Measurements from ENCODE around the gene MVB12A.

Gene MVB12A

GRCh38 chr19:17402982-17403855 is 16.6 kb upstream of the MVB12A start:
- peak overlapping the region; percentile 2 for H2BK120ac ChIP-seq (ENCODE audit: low read depth, low read length)
- H3K36me3 ChIP-seq (ENCODE audit: control insufficient read depth, insufficient read depth, low read length): no peaks in the 10 kb centered on the region
- peak overlapping the region; percentile 87 for H3K56ac ChIP-seq (ENCODE audit: low read length)
- WGBS (ENCODE audit: extremely low coverage, insufficient coverage, low lambda C conversion rate): no CpG with 5 or more reads among the region's 36 CpGs
- peak overlapping the region; percentile 71 for H3K9ac ChIP-seq (ENCODE audit: low read length)
- H3K79me1 ChIP-seq (ENCODE audit: low read length): no peaks in the 10 kb centered on the region
- no peak overlapping the region for H2BK15ac ChIP-seq (replicated peaks; ENCODE audit: low read depth)
- peak overlapping the region; percentile 18 for H3K18ac ChIP-seq (ENCODE audit: low read length)
- H3K27ac ChIP-seq (ENCODE audit: low read depth, low read length): peak overlapping the region; percentile 4
- H3K4me3 ChIP-seq (ENCODE audit: low read length): peak overlapping the region; percentile 18
- H3K4me2 ChIP-seq (ENCODE audit: low read length): peak overlapping the region; percentile 81
- peak; percentile 92 for DNase-seq
- H3K79me2 ChIP-seq (ENCODE audit: control insufficient read depth, insufficient read depth, low read length): no peaks in the 10 kb centered on the region
- H4K5ac ChIP-seq (ENCODE audit: low read length): no peak overlapping the region
- H3K23ac ChIP-seq (ENCODE audit: low read length): no peak overlapping the region
- H3K27me3 ChIP-seq (ENCODE audit: insufficient read depth, low read length, poor library complexity): no peaks in the 10 kb centered on the region
- peak overlapping the region; percentile 78 for H2AK5ac ChIP-seq (ENCODE audit: low read length)
- no peak overlapping the region for H3K4ac ChIP-seq (ENCODE audit: low read depth, low read length)
- H3K4me1 ChIP-seq (ENCODE audit: control insufficient read depth, low read depth, low read length): peaks cover 3% of the 10 kb centered on the region
- no peak overlapping the region for H2BK5ac ChIP-seq (ENCODE audit: low read length)
- H4K8ac ChIP-seq (ENCODE audit: low read depth, low read length): no peak overlapping the region

DNA sequence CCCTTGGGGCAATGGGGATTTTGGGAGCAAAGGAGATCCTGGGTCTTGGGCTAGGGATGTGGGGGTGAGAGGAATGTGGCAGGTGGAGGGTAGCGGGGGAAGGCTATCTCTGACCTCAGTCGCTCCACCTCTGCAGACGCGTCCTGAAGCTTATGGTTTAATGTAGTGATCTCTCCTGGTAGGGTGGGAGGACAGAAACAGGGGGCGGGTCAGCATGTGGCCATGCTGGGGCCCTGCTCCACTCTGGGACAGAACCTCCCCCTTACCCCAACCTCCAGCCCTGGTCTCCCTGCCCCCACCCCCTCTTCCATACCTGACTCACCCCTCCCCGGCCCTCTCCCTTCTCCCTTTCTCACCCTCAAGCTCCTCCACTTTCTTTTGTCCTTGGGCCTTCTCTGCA is 15.8 kb upstream of the MVB12A start:
- no peaks in the 10 kb centered on the region for H3K79me1 ChIP-seq (ENCODE audit: low read length)
- H3K27me3 ChIP-seq (ENCODE audit: insufficient read depth, low read length, poor library complexity): no peaks in the 10 kb centered on the region
- peak overlapping the region; percentile 82 for H3K56ac ChIP-seq (ENCODE audit: low read length)
- peak overlapping the region; percentile 70 for H3K9ac ChIP-seq (ENCODE audit: low read length)
- WGBS (ENCODE audit: extremely low coverage, insufficient coverage, low lambda C conversion rate): no CpG with 5 or more reads among the region's 6 CpGs
- H2BK120ac ChIP-seq (ENCODE audit: low read depth, low read length): peak overlapping the region; percentile 2
- no peak overlapping the region for H2BK15ac ChIP-seq (replicated peaks; ENCODE audit: low read depth)
- no peak overlapping the region for H3K4ac ChIP-seq (ENCODE audit: low read depth, low read length)
- H2AK5ac ChIP-seq (ENCODE audit: low read length): no peak overlapping the region
- peak overlapping the region; percentile 65 for H3K18ac ChIP-seq (ENCODE audit: low read length)
- H4K8ac ChIP-seq (ENCODE audit: low read depth, low read length): peak overlapping the region; percentile 95
- H4K5ac ChIP-seq (ENCODE audit: low read length): no peak overlapping the region
- H3K79me2 ChIP-seq (ENCODE audit: control insufficient read depth, insufficient read depth, low read length): no peaks in the 10 kb centered on the region
- peak overlapping the region; percentile 51 for H3K27ac ChIP-seq (ENCODE audit: low read depth, low read length)
- H3K4me1 ChIP-seq (ENCODE audit: control insufficient read depth, low read depth, low read length): peaks cover 3% of the 10 kb centered on the region
- H2BK5ac ChIP-seq (ENCODE audit: low read length): no peak overlapping the region
- no peaks in the 10 kb centered on the region for H3K36me3 ChIP-seq (ENCODE audit: control insufficient read depth, insufficient read depth, low read length)
- H3K23ac ChIP-seq (ENCODE audit: low read length): no peak overlapping the region
- no peak for DNase-seq
- peak overlapping the region; percentile 81 for H3K4me2 ChIP-seq (ENCODE audit: low read length)
- H3K4me3 ChIP-seq (ENCODE audit: low read length): peak overlapping the region; percentile 44

DNA sequence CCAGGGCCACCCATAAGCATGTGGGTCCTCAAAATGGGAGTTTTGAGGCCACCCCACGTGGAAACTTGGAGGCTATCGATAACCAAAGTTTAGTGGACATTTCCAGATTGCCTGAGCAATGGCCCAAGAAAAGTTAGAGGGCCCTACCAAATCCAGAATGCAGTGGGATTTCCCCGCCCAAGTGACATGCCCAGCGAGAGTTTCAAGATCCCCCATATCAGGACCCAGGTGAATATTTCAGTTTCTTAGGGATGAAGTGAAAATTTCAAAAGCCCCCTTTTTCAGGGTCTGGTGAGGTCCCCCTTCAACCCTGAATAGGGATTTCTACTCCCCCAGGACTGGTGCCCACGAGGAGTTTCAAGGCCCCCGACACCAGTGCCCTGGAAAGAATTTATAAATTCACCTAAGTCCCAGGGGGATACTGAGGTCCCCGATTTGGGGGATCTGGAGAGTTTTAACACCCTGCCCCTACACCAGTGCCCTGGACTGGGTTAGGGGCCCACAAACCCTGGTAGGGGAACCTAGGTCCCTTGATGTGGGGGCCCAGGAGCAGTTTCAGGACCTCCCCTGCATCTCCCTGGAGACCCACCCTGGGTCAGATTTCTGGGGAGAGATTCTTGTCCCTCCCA is 15.1 kb upstream of the MVB12A start:
- H3K4me1 ChIP-seq (ENCODE audit: control insufficient read depth, low read depth, low read length): peaks cover 3% of the 10 kb centered on the region
- H2BK120ac ChIP-seq (ENCODE audit: low read depth, low read length): no peak overlapping the region
- no CpG with 5 or more reads among the region's 7 CpGs for WGBS (ENCODE audit: extremely low coverage, insufficient coverage, low lambda C conversion rate)
- peak overlapping the region; percentile 51 for H3K27ac ChIP-seq (ENCODE audit: low read depth, low read length)
- peak overlapping the region; percentile 65 for H3K18ac ChIP-seq (ENCODE audit: low read length)
- peak overlapping the region; percentile 39 for H3K4ac ChIP-seq (ENCODE audit: low read depth, low read length)
- H3K4me3 ChIP-seq (ENCODE audit: low read length): no peak overlapping the region
- H3K79me1 ChIP-seq (ENCODE audit: low read length): no peaks in the 10 kb centered on the region
- peak overlapping the region; percentile 82 for H3K56ac ChIP-seq (ENCODE audit: low read length)
- peak overlapping the region; percentile 60 for H3K9ac ChIP-seq (ENCODE audit: low read length)
- H2AK5ac ChIP-seq (ENCODE audit: low read length): peak overlapping the region; percentile 88
- no peak overlapping the region for H3K23ac ChIP-seq (ENCODE audit: low read length)
- H3K27me3 ChIP-seq (ENCODE audit: insufficient read depth, low read length, poor library complexity): no peaks in the 10 kb centered on the region
- H3K36me3 ChIP-seq (ENCODE audit: control insufficient read depth, insufficient read depth, low read length): no peaks in the 10 kb centered on the region
- peak overlapping the region; percentile 20 for H3K4me2 ChIP-seq (ENCODE audit: low read length)
- H4K5ac ChIP-seq (ENCODE audit: low read length): peak overlapping the region; percentile 91
- H2BK15ac ChIP-seq (replicated peaks; ENCODE audit: low read depth): no peak overlapping the region
- no peak overlapping the region for H2BK5ac ChIP-seq (ENCODE audit: low read length)
- no peak for DNase-seq
- H4K8ac ChIP-seq (ENCODE audit: low read depth, low read length): peak overlapping the region; percentile 95
- no peaks in the 10 kb centered on the region for H3K79me2 ChIP-seq (ENCODE audit: control insufficient read depth, insufficient read depth, low read length)

DNA sequence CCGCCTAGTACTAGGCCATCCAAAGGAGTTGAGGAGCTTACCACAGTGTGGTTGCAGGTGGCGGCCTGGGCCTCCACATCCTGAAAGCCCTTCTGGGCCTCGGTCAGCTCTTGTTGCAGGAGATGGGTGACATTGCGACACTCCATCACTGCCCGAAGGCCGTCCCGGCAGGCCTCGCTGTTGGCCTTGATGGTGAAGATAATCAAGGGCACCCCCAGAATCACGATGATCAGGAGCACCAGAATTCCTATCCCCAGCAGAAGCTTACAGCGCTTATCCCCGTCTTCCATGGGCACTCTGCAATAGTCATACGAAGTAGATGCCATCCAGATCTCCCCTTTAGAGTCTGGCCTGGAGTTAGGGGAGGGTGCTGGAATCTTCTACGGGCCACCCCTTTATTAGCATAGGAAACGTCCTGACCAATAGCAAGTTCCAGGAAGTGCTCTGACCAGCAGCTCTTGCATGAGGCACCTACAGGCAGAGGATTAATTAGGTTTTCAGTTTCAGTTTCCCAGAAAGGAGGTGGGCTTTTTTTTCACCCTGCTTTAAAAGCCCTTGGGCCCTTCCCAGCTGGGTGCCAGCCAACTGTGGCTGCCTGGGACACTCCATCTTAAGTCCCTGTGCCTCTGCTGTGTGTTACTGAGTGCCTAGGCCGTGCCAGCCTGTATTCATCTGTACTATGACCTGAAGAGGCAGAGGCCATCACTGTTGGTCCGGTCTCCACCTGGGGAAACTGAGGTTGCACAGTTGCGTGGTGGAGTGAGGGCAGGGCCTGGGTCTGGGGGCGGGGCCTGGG is 14.4 kb upstream of the MVB12A start, which contains the start of gene BST2:
TSS of gene BST2 (minus strand) at position 381 of the 796 bp plus-strand sequence. CDS start at position 326, 55 bp downstream.
- H3K79me2 ChIP-seq (ENCODE audit: control insufficient read depth, insufficient read depth, low read length): no peaks in the 10 kb centered on the region
- H2BK120ac ChIP-seq (ENCODE audit: low read depth, low read length): no peak within 1 kb of the TSS
- H4K5ac ChIP-seq (ENCODE audit: low read length): peak within 1 kb of the TSS; percentile 91
- H2BK15ac ChIP-seq (replicated peaks; ENCODE audit: low read depth): no peak within 1 kb of the TSS
- H4K8ac ChIP-seq (ENCODE audit: low read depth, low read length): peak within 1 kb of the TSS; percentile 95
- no CpG with 5 or more reads among the region's 18 CpGs for WGBS (ENCODE audit: extremely low coverage, insufficient coverage, low lambda C conversion rate)
- H3K4me1 ChIP-seq (ENCODE audit: control insufficient read depth, low read depth, low read length): peaks cover 3% of the 10 kb centered on the region
- H3K79me1 ChIP-seq (ENCODE audit: low read length): no peaks in the 10 kb centered on the region
- peak; percentile 52 for DNase-seq
- no peak within 1 kb of the TSS for H3K23ac ChIP-seq (ENCODE audit: low read length)
- H2BK5ac ChIP-seq (ENCODE audit: low read length): no peak within 1 kb of the TSS
- peak within 1 kb of the TSS; percentile 39 for H3K4ac ChIP-seq (ENCODE audit: low read depth, low read length)
- H3K36me3 ChIP-seq (ENCODE audit: control insufficient read depth, insufficient read depth, low read length): no peaks in the 10 kb centered on the region
- peak within 1 kb of the TSS; percentile 60 for H3K9ac ChIP-seq (ENCODE audit: low read length)
- peak within 1 kb of the TSS; percentile 65 for H3K18ac ChIP-seq (ENCODE audit: low read length)
- H3K4me3 ChIP-seq (ENCODE audit: low read length): no peak within 1 kb of the TSS
- H3K4me2 ChIP-seq (ENCODE audit: low read length): peak within 1 kb of the TSS; percentile 20
- H3K27me3 ChIP-seq (ENCODE audit: insufficient read depth, low read length, poor library complexity): no peaks in the 10 kb centered on the region
- H2AK5ac ChIP-seq (ENCODE audit: low read length): peak within 1 kb of the TSS; percentile 88
- H3K27ac ChIP-seq (ENCODE audit: low read depth, low read length): peak within 1 kb of the TSS; percentile 51
- H3K56ac ChIP-seq (ENCODE audit: low read length): peak within 1 kb of the TSS; percentile 82

DNA sequence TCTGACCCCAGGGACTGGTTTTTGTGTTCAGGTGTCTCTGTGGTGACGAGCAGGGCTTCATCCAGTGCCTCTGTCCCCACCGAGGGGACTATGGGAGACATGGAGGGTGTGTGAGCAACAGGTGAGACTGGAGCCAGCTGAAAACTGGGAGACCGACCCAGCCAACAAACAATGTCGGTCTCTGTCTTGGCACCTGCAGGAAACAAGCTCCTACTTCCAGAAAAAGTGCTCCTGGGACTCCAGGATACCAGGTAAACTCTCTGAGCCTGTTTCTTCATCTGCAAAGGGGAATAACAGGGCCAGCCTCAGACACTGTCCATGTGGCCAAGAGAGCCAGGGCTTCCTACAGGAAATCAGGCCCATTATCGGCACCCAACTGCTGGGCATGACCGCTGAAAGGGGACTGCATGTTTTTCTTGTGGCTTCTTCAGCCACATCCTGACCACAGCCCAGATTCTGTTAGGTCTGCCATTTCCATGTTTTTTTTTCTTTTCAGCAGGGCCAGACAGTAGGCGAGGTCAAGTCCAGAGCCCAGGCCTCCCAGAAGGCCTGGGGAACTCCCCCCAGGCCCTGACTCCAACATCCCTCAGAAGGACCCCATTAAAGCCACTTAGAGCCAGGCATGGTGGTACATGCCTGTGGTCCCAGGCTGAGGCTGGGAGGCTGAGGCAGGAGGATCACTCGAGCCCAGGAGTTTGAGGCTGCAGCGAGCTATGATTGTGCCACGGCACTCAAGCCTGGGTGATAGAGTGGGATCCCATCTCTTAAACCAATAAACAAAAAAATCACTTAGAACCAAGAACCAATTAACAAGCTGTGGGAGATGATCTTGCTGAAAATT is 13.6 kb upstream of the MVB12A start:
- no peaks in the 10 kb centered on the region for H3K36me3 ChIP-seq (ENCODE audit: control insufficient read depth, insufficient read depth, low read length)
- H2AK5ac ChIP-seq (ENCODE audit: low read length): no peak overlapping the region
- no peak overlapping the region for H3K18ac ChIP-seq (ENCODE audit: low read length)
- no peak overlapping the region for H4K5ac ChIP-seq (ENCODE audit: low read length)
- no peak overlapping the region for H4K8ac ChIP-seq (ENCODE audit: low read depth, low read length)
- peak overlapping the region; percentile 75 for H3K56ac ChIP-seq (ENCODE audit: low read length)
- no peaks in the 10 kb centered on the region for H3K79me1 ChIP-seq (ENCODE audit: low read length)
- H3K79me2 ChIP-seq (ENCODE audit: control insufficient read depth, insufficient read depth, low read length): no peaks in the 10 kb centered on the region
- H3K23ac ChIP-seq (ENCODE audit: low read length): no peak overlapping the region
- H3K4ac ChIP-seq (ENCODE audit: low read depth, low read length): no peak overlapping the region
- peaks cover 3% of the 10 kb centered on the region for H3K4me1 ChIP-seq (ENCODE audit: control insufficient read depth, low read depth, low read length)
- no peak for DNase-seq
- no peak overlapping the region for H3K4me3 ChIP-seq (ENCODE audit: low read length)
- H3K27ac ChIP-seq (ENCODE audit: low read depth, low read length): no peak overlapping the region
- H3K9ac ChIP-seq (ENCODE audit: low read length): no peak overlapping the region
- no peak overlapping the region for H2BK5ac ChIP-seq (ENCODE audit: low read length)
- no CpG with 5 or more reads among the region's 10 CpGs for WGBS (ENCODE audit: extremely low coverage, insufficient coverage, low lambda C conversion rate)
- no peaks in the 10 kb centered on the region for H3K27me3 ChIP-seq (ENCODE audit: insufficient read depth, low read length, poor library complexity)
- H3K4me2 ChIP-seq (ENCODE audit: low read length): no peak overlapping the region
- H2BK15ac ChIP-seq (replicated peaks; ENCODE audit: low read depth): no peak overlapping the region
- H2BK120ac ChIP-seq (ENCODE audit: low read depth, low read length): no peak overlapping the region
